K562 (cell line): ENCODE measurements around the gene SMAD3. TPM values are rescaled to one million over a fixed set of nuclear protein-coding genes. Genes with fewer than 3 reads are reported as not detected.
A peak's percentile ranks its signal among the peaks of the same experiment; 100 is the strongest.

Experiments used
- DEAF1 ChIP-seq: fragments of 450-650 bp; formaldehyde crosslinking; IDR thresholded peaks from 2 replicates; pipeline ENCODE4 v1.4.0; 2020; ENCODE audit warnings: mild to moderate bottlenecking, moderate library complexity
- ESRRA ChIP-seq: fragments of 450-650 bp; IDR thresholded peaks from 2 replicates; pipeline ENCODE4 v1.6.1; 2014; ENCODE audit warnings: low read depth, mild to moderate bottlenecking, moderate library complexity, borderline replicate concordance
- FIP1L1 ChIP-seq: fragments of 200-400 bp; formaldehyde crosslinking; IDR thresholded peaks from 2 replicates; pipeline ENCODE4 v1.6.1; 2018; ENCODE audit warnings: mild to moderate bottlenecking, low read depth, low read length; ENCODE audit not compliant: poor library complexity, severe bottlenecking
- FOS ChIP-seq: IDR thresholded peaks from 3 replicates; pipeline ENCODE4 v1.6.1; 2011; ENCODE audit not compliant: insufficient read length; ENCODE audit errors: extremely low read depth
- LCOR ChIP-seq: sonication (generic); formaldehyde crosslinking; IDR thresholded peaks from 2 replicates; pipeline ENCODE4 v1.8.0; 2022; ENCODE audit warnings: mild to moderate bottlenecking, missing genetic modification reagents
- NBN ChIP-seq: fragments of 450-650 bp; IDR thresholded peaks from 2 replicates; pipeline ENCODE4 v1.6.1; 2016; ENCODE audit warnings: low read depth, mild to moderate bottlenecking
- RBM14 ChIP-seq: fragments of 200-400 bp; formaldehyde crosslinking; IDR thresholded peaks from 2 replicates; pipeline ENCODE4 v1.6.1; 2018; ENCODE audit warnings: low read depth, mild to moderate bottlenecking, low read length, moderate library complexity, borderline replicate concordance; ENCODE audit not compliant: insufficient read depth
- RCOR1 ChIP-seq, 2 experiments: IDR thresholded peaks; 2 replicates each; pipeline ENCODE4 v1.6.1; 2012; ENCODE audit warnings: low read depth in 2 of 2, low read length in 2 of 2, borderline replicate concordance in 1 of 2, improper control_type of control experiment in 1 of 2
- SMARCC2 ChIP-seq: fragments of 450-650 bp; IDR thresholded peaks from 2 replicates; pipeline ENCODE4 v1.6.1; 2017; ENCODE audit warnings: antibody characterized with exemption, moderate library complexity, mild to moderate bottlenecking, low read depth
- SMC3 ChIP-seq: conservative IDR thresholded peaks from 2 replicates; pipeline ENCODE4 v1.6.1; 2011; ENCODE audit warnings: low read depth, low read length, improper control_type of control experiment; ENCODE audit not compliant: insufficient read depth
- TSC22D4 ChIP-seq: fragments of 450-650 bp; IDR thresholded peaks from 2 replicates; pipeline ENCODE4 v1.6.1; 2016; ENCODE audit warnings: missing genetic modification characterization, missing biosample characterization, control low read depth
- ZC3H11A ChIP-seq: IDR thresholded peaks from 2 replicates; pipeline ENCODE4 v1.6.1; 2012; ENCODE audit warnings: low read depth, low read length, improper control_type of control experiment
- ZMIZ1 ChIP-seq, 2 experiments: fragments of 150-350 bp in 1 of 2; IDR thresholded peaks; 2 replicates each; pipeline ENCODE4 v1.6.1; 2012 to 2016; ENCODE audit warnings: low read depth in 2 of 2, low read length in 2 of 2, mild to moderate bottlenecking in 1 of 2, moderate library complexity in 1 of 2
- ZNF212 ChIP-seq: fragments of 450-650 bp; formaldehyde crosslinking; IDR thresholded peaks from 2 replicates; pipeline ENCODE4 v1.4.0; 2020; ENCODE audit warnings: mild to moderate bottlenecking
- ZNF395 ChIP-seq: fragments of 200-800 bp; sonication (Bioruptor generic); IDR thresholded peaks from 2 replicates; pipeline ENCODE4 v1.6.1; 2017; ENCODE audit warnings: missing genetic modification characterization, missing compliant biosample characterization
- ZNF696 ChIP-seq: fragments of 250-450 bp; sonication (Bioruptor Pico); conservative IDR thresholded peaks from 2 replicates; pipeline ENCODE4 v1.4.0; 2020; ENCODE audit warnings: mild to moderate bottlenecking, moderate library complexity
- polyA plus RNA-seq, 8 experiments: library from polyadenylated mRNA; depleted of rRNA in 4 of 8; stranded (reverse) in 5 of 8; unstranded in 3 of 8; fragments of >200 nt; fragmentation: Nextera tagmentation in 2 of 8; fragmentation: Illumina TruSeq in 1 of 8; extraction: Ambion mirVana in 2 of 8; extraction: Trizol in 1 of 8; gene quantifications; 2 replicates each; pipeline versions ENCODE4 v1.2.1 to v1.2.3, GENCODE V29; 2011 to 2014; ENCODE audit warnings: inconsistent platforms in 1 of 8, missing spikeins in 1 of 8
- total RNA-seq, 7 experiments: library from RNA; depleted of rRNA in 6 of 7; stranded (reverse); fragments of >200 nt in 6 of 7; fragmentation: Illumina TruSeq in 2 of 7; extraction: Trizol in 2 of 7; gene quantifications; 2 replicates each; pipeline versions ENCODE4 v1.2.1 to v1.2.3, GENCODE V29; 2011 to 2021; ENCODE audit warnings: low replicate concordance in 1 of 7
- TF ChIP-seq, protein P1 (sequence below): fragments of 450-650 bp; conservative IDR thresholded peaks from 2 replicates; pipeline ENCODE4 v1.6.1; 2016; ENCODE audit warnings: missing genetic modification characterization, low read depth, mild to moderate bottlenecking, missing compliant biosample characterization, moderate library complexity

The SMAD3 gene
- total and polyA plus RNA-seq, 9 of the 15 experiments (the other 6 are each of a cell fraction or from before 2014, with no cell fraction given), result 4.3 to 39.2 (median 11.1) TPM

DNA sequence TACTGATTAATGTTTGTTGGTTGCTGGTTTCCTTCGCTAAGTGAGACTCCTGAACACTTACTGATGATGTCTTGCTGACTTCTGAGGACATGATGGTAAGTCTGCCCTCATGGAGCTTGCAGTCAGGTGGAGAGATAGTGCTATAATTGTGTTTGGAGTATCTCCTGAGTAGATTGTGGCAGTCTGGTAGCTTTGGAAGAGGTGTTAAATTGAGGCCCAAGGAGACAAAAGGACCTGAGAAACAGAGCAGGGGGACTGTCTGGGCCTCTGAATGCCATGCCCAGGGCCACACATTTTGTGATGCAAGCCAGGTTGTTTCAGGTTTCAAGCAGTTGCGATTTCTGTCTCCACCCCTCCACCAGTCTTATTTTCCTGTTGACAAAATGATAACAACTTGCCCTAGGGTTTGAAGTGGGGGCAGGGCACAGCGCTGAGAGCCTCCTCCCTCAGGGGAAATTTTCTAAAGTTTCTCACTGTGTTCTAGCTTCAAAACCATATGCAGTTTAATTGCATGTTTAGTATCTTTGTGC lies 16.7 kb downstream of the SMAD3 start (continued):
- no peak for TF ChIP-seq RBM14
- no peak for TF ChIP-seq LCOR (CRISPR knock-in tag)
- no peak for TF ChIP-seq TSC22D4 (tag)
- no peak for TF ChIP-seq DEAF1
- no peak for TF ChIP-seq ZNF395 (CRISPR knock-in tag)
- TF ChIP-seq, protein P1, sequence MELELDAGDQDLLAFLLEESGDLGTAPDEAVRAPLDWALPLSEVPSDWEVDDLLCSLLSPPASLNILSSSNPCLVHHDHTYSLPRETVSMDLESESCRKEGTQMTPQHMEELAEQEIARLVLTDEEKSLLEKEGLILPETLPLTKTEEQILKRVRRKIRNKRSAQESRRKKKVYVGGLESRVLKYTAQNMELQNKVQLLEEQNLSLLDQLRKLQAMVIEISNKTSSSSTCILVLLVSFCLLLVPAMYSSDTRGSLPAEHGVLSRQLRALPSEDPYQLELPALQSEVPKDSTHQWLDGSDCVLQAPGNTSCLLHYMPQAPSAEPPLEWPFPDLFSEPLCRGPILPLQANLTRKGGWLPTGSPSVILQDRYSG (tag), result no peak
- no peak for TF ChIP-seq ZNF212 (CRISPR knock-in tag)
- no peak for TF ChIP-seq ESRRA
- no peak; a peak in 1 of 4 replicates for TF ChIP-seq RCOR1 (IDR thresholded peaks at IDR 0.05; ENCODE audit: borderline replicate concordance in 1 of 2, low read depth in 2 of 2, low read length in 2 of 2)
- no peak for TF ChIP-seq ZMIZ1 (IDR thresholded peaks at IDR 0.05; ENCODE audit: low read depth in 2 of 2, low read length in 2 of 2)
- peak; percentile 69; the same call in 1 of the 2 replicates for TF ChIP-seq NBN
- no peak for TF ChIP-seq ZC3H11A
- TF ChIP-seq SMC3, result no peak
- no peak for TF ChIP-seq ZNF696 (CRISPR knock-in tag)
- no peak for TF ChIP-seq FOS
- no peak for TF ChIP-seq FIP1L1
- TF ChIP-seq SMARCC2, result no peak
